MM.1S (cell line): ENCODE measurements around the gene SSBP2.

Experiments used
- EZH2 ChIP-seq: fragments of 300-600 bp; sonication (generic); optimal IDR thresholded peaks from 2 replicates; pipeline ENCODE3; 2017; ENCODE audit warnings: low read depth, mild to moderate bottlenecking, antibody characterized with exemption, low read length, mixed read lengths
- EZH2phosphoT487 ChIP-seq: fragments of 300-600 bp; sonication (generic); IDR thresholded peaks from 2 replicates; pipeline ENCODE4 v1.6.1; 2018; ENCODE audit warnings: antibody characterized with exemption, low read length
- TF ChIP-seq, protein P1 (sequence below): fragments of 300-600 bp; sonication (generic); IDR thresholded peaks from 2 replicates; pipeline ENCODE4 v1.5.1; 2016; ENCODE audit warnings: antibody characterized with exemption, low read length, mixed read lengths

DNA sequence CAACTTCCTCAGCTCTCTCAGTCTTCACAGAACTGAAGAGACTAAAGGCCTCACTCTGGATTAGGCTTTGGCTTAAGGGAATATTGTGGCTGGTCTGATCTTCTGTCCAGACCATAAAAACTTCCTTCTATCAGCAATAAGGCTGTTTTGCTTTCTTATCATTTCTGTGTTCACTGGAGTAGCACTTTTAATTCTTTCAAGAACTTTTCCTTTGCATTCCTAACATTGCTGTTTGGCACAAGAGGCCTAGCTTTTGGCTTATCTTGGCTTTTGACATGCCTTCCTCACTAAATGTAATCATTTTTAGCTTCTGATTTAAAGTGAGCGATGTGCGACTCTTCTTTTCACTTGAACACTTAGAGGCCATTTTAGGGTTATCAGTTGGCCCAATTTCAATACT lies 268.3 kb downstream of the SSBP2 start:
- no peak for TF ChIP-seq EZH2phosphoT487
- TF ChIP-seq, protein P1, sequence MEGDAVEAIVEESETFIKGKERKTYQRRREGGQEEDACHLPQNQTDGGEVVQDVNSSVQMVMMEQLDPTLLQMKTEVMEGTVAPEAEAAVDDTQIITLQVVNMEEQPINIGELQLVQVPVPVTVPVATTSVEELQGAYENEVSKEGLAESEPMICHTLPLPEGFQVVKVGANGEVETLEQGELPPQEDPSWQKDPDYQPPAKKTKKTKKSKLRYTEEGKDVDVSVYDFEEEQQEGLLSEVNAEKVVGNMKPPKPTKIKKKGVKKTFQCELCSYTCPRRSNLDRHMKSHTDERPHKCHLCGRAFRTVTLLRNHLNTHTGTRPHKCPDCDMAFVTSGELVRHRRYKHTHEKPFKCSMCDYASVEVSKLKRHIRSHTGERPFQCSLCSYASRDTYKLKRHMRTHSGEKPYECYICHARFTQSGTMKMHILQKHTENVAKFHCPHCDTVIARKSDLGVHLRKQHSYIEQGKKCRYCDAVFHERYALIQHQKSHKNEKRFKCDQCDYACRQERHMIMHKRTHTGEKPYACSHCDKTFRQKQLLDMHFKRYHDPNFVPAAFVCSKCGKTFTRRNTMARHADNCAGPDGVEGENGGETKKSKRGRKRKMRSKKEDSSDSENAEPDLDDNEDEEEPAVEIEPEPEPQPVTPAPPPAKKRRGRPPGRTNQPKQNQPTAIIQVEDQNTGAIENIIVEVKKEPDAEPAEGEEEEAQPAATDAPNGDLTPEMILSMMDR: no peak
- no peak for TF ChIP-seq EZH2
